ENCODE data around the gene GTPBP6.

The GTPBP6 gene

DNA sequence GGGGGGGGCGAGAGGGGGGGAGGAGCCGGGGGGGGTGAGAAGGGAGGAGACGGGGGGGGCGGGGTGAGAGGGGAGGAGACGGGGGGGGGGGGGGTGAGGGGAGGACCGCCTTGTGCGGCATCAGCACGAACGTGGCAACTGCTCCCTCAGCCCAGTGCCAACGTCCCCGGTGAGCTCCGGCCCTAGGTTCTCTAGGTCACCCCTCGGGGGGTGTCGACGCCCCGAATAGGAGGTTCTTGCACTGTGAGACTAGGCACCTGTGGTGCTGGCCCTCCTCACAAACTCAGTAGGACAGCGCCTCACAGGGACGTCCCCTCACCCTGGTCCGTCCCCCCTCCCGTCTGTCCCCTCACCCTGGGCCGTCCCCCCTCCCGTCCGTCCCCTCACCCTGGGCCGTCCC, 21.5 kb upstream of the GTPBP6 start:
- no peak overlapping the region for H3K27ac ChIP-seq
- no peaks in the 10 kb centered on the region for H4K20me1 ChIP-seq (ENCODE audit: insufficient read depth)
- no peak overlapping the region for H3K4me3 ChIP-seq (IDR thresholded peaks at IDR 0.05; ENCODE audit: insufficient read depth, low read depth, low read length)
- H3K4me2 ChIP-seq = no peak overlapping the region
- no peak overlapping the region for H2AFZ ChIP-seq (ENCODE audit: low read depth)
- H3K4me1 ChIP-seq (ENCODE audit: low read depth, poor library complexity, severe bottlenecking) = no peaks in the 10 kb centered on the region
- no peaks in the 10 kb centered on the region for H3K27me3 ChIP-seq (ENCODE audit: insufficient read depth, low read depth)
- no peaks in the 10 kb centered on the region for H3K79me2 ChIP-seq (ENCODE audit: insufficient read depth, low read depth)
- no peak overlapping the region for H3K9ac ChIP-seq
- no peaks in the 10 kb centered on the region for H3K36me3 ChIP-seq (ENCODE audit: insufficient read depth)
- TF ChIP-seq, protein P1, sequence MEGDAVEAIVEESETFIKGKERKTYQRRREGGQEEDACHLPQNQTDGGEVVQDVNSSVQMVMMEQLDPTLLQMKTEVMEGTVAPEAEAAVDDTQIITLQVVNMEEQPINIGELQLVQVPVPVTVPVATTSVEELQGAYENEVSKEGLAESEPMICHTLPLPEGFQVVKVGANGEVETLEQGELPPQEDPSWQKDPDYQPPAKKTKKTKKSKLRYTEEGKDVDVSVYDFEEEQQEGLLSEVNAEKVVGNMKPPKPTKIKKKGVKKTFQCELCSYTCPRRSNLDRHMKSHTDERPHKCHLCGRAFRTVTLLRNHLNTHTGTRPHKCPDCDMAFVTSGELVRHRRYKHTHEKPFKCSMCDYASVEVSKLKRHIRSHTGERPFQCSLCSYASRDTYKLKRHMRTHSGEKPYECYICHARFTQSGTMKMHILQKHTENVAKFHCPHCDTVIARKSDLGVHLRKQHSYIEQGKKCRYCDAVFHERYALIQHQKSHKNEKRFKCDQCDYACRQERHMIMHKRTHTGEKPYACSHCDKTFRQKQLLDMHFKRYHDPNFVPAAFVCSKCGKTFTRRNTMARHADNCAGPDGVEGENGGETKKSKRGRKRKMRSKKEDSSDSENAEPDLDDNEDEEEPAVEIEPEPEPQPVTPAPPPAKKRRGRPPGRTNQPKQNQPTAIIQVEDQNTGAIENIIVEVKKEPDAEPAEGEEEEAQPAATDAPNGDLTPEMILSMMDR (conservative IDR thresholded peaks at IDR 0.05; ENCODE audit: low read depth, low read length) = no peak

DNA sequence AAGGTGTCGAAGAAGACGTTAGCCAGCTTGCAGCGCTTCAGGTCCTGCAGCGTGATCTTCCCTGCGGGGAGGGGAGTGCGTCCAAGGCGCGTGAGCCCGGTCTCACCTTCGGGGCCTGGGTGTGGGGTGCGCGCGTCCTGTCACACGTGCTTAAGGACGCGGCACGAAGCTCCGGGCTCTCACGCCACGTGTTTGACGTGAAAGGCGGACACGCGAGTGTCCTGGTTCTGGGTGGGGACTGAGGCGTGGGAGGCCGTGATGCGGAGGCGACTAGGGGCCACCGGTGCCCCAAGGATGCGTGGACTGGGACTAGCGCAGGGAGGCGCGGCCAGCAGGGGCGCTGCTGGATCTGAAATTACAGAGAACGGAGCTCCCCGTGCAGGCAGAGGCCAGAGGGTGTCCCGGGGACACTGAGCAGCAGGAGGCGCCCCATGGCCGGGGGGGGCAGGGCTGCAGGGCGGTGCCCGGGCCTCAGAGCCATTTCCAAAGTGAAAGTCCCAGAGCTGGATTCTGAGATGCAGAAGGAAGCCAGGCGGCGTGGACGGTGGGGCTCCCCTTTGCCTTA, 20.3 kb upstream of the GTPBP6 start:
- no peak overlapping the region for H3K4me2 ChIP-seq
- H3K4me3 ChIP-seq (IDR thresholded peaks at IDR 0.05; ENCODE audit: insufficient read depth, low read depth, low read length) = no peak overlapping the region
- no peaks in the 10 kb centered on the region for H3K36me3 ChIP-seq (ENCODE audit: insufficient read depth)
- H3K79me2 ChIP-seq (ENCODE audit: insufficient read depth, low read depth) = no peaks in the 10 kb centered on the region
- no peak overlapping the region for H2AFZ ChIP-seq (ENCODE audit: low read depth)
- H3K27me3 ChIP-seq (ENCODE audit: insufficient read depth, low read depth) = no peaks in the 10 kb centered on the region
- no peak overlapping the region for H3K27ac ChIP-seq
- no peaks in the 10 kb centered on the region for H4K20me1 ChIP-seq (ENCODE audit: insufficient read depth)
- no peak overlapping the region for H3K9ac ChIP-seq
- TF ChIP-seq, protein P1 (conservative IDR thresholded peaks at IDR 0.05; ENCODE audit: low read depth, low read length) = no peak
- H3K4me1 ChIP-seq (ENCODE audit: low read depth, poor library complexity, severe bottlenecking) = no peaks in the 10 kb centered on the region

DNA sequence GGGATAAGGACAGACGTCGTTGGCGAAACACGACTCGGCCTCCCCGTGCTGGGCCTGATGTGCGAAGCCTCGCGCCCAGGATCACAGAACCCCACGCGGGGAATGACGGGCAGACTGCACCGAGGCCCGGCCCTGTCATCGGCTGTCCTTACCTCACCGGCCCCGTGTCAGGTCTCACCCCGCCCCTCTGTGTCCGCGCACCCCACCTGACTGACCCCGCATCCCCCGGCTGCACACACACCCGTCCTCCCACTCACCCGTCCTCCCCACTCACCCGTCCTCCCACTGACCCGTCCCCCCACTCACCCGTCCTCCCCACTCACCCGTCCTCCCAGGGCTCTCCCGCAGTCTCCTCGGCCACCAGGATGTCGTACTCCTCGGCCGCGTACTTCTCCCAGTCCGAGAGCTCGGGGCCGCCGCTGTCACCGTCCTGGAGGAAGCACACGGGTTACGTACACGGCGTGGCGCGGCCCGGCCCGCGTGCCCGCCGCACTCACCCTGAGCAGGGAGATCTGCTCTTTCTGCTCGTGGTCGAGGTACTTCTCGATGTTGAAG, 19.8 kb upstream of the GTPBP6 start:
- no peak overlapping the region for H3K9ac ChIP-seq
- TF ChIP-seq, protein P1 (conservative IDR thresholded peaks at IDR 0.05; ENCODE audit: low read depth, low read length) = no peak
- H3K36me3 ChIP-seq (ENCODE audit: insufficient read depth) = no peaks in the 10 kb centered on the region
- H3K4me2 ChIP-seq = no peak overlapping the region
- no peaks in the 10 kb centered on the region for H3K4me1 ChIP-seq (ENCODE audit: low read depth, poor library complexity, severe bottlenecking)
- H4K20me1 ChIP-seq (ENCODE audit: insufficient read depth) = no peaks in the 10 kb centered on the region
- no peak overlapping the region for H2AFZ ChIP-seq (ENCODE audit: low read depth)
- no peaks in the 10 kb centered on the region for H3K27me3 ChIP-seq (ENCODE audit: insufficient read depth, low read depth)
- no peak overlapping the region for H3K4me3 ChIP-seq (IDR thresholded peaks at IDR 0.05; ENCODE audit: insufficient read depth, low read depth, low read length)
- H3K79me2 ChIP-seq (ENCODE audit: insufficient read depth, low read depth) = no peaks in the 10 kb centered on the region
- H3K27ac ChIP-seq = no peak overlapping the region

DNA sequence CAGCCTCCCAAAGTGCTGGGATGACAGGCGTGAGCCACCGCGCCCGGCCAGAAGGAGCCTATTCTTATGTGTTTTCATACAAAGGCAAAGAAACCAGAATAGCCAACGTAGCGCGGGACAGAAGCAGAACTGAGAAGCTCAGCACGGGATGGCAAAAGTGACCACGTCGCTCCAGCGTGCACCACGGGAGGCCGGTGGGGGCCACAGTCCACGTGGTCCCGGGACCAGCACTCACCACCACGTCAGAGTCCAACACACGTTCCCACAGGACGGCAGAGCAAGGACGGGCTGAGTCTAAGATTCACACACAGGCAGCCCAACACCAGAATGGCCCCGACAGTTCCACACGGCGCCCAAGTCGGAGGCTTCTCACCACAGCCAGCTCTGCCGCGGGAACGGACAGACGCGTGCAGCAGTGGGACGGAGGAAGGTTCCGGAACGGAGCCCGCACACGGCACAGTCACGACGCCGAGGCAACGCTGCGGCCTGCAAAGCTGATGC, 18.8 kb upstream of the GTPBP6 start:
- Histone ChIP-seq H3K27ac (no peak overlapping the region), H3K4me1 (ENCODE audit: low read depth, poor library complexity, severe bottlenecking) (no peaks in the 10 kb centered on the region), H3K4me2 (no peak overlapping the region), H3K79me2 (ENCODE audit: insufficient read depth, low read depth) (no peaks in the 10 kb centered on the region), H2AFZ (ENCODE audit: low read depth) (no peak overlapping the region), H3K36me3 (ENCODE audit: insufficient read depth) (no peaks in the 10 kb centered on the region), H4K20me1 (ENCODE audit: insufficient read depth) (no peaks in the 10 kb centered on the region), H3K9ac (no peak overlapping the region), H3K27me3 (ENCODE audit: insufficient read depth, low read depth) (no peaks in the 10 kb centered on the region), H3K4me3 (IDR thresholded peaks at IDR 0.05; ENCODE audit: insufficient read depth, low read depth, low read length) (no peak overlapping the region)
- TF ChIP-seq, protein P1 (conservative IDR thresholded peaks at IDR 0.05; ENCODE audit: low read depth, low read length) = no peak
